Upper lobe of left lung (tissue), 4 donors: ENCODE measurements around the gene NRXN2.

Experiments used
- POLR2A ChIP-seq, 4 donors: fragments of 450-650 bp; IDR thresholded peaks; one replicate each; pipeline ENCODE4 v1.5.1; 2016 to 2017; ENCODE audit warnings: antibody characterized with exemption in 4 of 4, mild to moderate bottlenecking in 2 of 4
- POLR2AphosphoS5 ChIP-seq, 2 donors: sonication (generic); formaldehyde crosslinking; IDR thresholded peaks; one replicate each; pipeline ENCODE4 v1.5.1; 2017; ENCODE audit warnings: antibody characterized with exemption in 2 of 2

DNA sequence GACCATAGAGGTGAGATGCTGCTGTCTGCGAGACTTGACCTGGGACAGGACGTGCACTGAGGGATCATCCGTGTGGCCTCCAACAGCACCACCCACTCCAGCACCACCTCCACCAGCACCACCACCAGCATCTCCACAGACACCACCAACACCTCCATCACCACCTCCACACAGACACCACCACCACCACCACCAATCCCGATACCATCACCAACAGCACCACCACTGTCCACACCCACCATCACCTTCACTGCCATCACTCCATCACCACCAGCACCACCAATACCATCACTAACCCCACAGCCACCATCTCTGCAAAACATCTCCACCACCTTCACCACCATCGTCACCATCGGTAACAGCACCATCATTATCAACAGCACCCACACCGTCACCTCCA is 158.6 kb downstream of the NRXN2 start:
- no peak for TF ChIP-seq POLR2AphosphoS5 (IDR thresholded peaks at IDR 0.05)
- TF ChIP-seq POLR2A (IDR thresholded peaks at IDR 0.05): no peak
